Left lobe of liver (tissue), 2 donors: ENCODE data around the gene UTP25. TPM values are rescaled to one million over a fixed set of nuclear protein-coding genes. Genes with fewer than 3 reads are reported as not detected.

Source experiments
- ATAC-seq: fragments of 200-7000 bp; cut with Tn5 transposase; one replicate; pipeline ENCODE4 v1.9.1; 2020; ENCODE audit warnings: mild to moderate bottlenecking, moderate library complexity
- DNase-seq: peaks from one replicate; pipeline ENCODE4 v3.0.0-alpha.2; 2020; ENCODE audit warnings: low spot score
- total RNA-seq: library from RNA; stranded (reverse); gene quantifications from one replicate; pipeline ENCODE4 v1.2.1, GENCODE V29; 2021
- donor health status: DM: no; HTN: no; CAD: no; lungs with moderate emphysema.
- donor health status: DM: no; HTN: yes; CAD: no.

Gene UTP25
- total RNA-seq, 1 donor from 2014 or later: 3.7 TPM

DNA sequence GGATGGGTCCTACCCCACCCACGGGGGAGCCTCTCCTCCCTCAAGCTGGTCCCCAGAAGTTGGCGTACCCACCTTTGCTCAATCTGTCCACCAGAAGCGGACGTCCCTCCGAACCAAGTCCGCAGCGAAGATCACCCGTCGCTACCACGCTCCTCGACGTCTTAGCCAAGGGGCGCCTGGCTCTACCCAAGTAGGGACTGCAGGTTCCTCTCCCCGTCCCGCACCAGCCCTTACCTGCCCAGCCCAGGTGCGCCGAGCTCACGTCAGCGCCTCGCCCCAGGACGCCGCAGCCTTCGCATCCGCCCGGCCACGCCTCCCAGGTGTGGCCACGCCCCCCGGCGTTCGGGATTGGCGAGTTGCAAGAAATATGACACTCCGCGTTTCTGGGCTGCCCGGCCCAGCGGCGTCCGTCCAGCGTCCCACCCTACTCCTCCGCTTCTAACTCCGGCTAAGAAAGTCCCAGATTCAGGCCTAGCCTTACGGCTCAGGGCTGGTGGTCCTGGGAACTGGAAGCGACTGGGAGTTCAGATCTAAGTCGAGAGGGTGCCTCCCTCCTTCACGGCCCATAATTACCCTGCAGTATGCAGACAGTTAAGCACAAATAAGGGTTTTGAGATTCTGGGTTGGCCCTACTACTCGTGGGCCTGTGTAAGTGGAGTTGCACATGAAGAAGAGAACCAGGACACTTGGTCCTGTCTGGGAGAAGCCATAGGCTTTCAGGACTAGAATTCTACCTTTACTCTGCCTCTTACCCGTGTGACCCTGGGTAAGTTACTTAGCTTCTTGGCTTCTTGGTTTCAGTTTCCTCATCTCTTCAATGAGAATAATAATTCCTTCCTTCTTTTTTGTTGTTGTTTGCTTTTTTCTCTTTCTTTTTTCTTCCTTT lies 21.7 kb upstream of the UTP25 start, which contains the start of gene IRF6:
Gene IRF6 (minus strand): TSS at position 268 of the 886 bp plus-strand sequence. CDS start 4,729 bp downstream, outside the sequence.
- DNase-seq: peak; percentile 95
- ATAC-seq: peak; percentile 82

DNA sequence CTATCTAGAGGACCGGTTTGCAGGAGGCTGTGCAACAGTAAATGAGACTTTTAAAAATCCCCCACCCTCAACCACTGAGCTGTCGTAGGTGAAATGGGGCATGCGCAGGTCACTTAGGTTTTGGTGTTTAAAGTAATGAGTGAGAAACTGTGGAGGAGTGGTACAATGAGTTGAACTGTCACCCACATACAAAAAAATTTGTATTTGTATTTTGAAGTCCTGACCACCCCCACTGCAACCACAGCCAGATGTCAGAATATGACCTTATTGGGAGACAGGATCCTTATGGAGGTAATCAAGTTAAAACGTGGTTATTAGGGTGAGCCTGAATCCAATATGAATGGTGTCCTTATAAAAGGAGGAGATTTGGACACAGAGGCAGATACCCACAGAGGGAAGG lies 20.3 kb upstream of the UTP25 start:
- no peak for ATAC-seq
- no peak for DNase-seq

DNA sequence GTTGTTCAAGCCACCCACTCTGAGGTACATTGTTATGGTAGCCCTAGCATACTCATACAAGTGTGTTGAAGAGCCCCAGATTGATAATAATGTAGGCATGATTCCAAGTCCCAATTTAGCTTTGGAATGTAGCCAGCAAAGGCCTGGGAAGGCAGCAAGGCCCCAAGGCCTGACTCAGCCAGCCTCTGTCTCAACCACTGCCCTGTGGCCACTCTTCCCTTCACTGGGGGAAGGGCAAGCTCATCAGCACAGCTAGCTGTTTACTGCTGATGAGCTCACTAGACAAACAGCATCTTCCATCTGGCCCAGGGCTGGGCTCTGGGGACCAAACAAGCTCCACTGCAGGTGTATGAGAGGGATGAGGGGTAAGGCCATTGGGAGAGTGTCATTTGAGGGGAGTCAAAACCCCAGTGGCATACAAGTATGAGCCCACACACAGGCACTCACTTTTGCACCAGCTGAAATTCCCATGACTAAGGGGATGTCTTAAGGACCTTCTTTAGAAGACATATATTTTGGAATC lies 19.7 kb upstream of the UTP25 start:
- DNase-seq (no peak), ATAC-seq (no peak)

DNA sequence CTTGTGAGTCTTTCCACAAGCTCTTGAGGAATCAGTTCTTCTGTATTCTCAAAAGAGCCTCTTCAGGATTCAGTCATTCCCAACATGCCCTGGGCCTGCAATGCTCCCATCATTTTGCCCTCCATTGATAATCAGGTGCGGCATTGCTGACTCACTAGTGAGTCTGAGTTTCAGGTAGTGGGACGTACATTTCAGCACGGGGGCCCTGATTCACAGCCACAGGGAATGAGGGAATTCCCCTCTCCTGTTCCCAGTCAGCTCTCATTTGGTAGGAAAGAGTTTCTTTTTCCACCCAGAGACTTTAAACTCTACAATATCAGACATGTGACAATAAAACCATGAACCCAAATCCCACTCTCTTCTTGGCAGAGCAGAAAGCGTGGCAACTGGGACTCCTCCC lies 18.2 kb upstream of the UTP25 start:
- no peak for DNase-seq
- no peak for ATAC-seq

DNA sequence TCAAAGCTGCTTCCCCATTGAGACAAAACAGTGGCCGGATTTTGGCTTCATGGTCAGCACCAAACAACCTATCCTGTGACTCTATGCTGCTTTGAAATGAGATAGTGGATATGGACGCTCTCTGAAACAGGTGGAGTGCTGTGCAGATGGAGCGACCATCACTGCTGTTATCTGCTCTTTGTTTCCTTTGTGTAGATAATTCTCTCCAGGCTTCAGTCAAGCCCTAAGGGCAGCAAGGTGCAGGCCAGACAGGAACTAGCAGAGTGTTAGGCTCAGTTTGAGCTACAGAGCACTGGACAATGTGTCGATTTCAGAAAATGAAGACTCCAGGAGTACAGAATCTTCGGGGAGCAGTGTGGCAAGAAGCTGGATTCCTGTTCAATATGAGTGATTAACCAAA lies 17.0 kb upstream of the UTP25 start:
- DNase-seq (no peak), ATAC-seq (no peak)

DNA sequence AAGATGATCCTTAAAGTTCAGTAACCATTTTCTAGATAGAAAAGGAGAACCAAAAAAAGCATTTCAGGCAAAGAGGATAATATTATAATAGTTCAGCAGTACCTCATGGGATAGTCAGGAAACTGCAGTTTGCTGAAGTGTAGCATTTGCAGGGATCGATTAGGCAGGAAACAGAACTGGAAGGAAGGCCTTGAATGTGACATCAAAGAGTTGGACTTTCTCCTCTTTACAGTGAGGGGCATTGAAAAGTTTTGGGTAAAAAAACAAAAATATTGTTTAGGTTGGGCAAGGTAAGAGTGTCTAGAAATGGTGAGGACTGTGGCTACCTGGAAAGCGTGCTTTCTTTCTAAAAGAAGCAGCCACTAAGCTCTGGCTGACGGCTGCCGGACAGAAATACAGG lies 13.9 kb upstream of the UTP25 start:
- ATAC-seq (no peak), DNase-seq (no peak)

DNA sequence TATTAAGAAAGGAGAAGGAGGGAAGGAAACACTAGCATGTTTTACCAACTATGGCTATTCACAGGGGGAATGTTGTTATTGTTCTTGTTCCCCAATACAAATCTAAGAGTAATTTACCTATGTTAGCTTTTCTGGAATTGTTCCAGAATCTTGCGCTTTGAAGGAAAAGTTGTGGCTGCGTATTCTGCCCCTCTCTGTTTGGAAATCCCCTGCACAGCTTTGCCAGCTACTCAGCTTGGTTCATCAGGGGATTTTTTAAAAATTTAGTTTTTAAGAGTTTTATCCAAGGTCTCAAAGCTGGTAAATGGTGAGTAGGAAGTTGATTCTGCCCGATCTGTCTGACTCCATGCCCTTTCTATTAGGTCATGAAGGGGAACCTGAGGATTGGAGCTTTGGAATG lies 12.3 kb upstream of the UTP25 start:
- ATAC-seq (no peak), DNase-seq (no peak)

DNA sequence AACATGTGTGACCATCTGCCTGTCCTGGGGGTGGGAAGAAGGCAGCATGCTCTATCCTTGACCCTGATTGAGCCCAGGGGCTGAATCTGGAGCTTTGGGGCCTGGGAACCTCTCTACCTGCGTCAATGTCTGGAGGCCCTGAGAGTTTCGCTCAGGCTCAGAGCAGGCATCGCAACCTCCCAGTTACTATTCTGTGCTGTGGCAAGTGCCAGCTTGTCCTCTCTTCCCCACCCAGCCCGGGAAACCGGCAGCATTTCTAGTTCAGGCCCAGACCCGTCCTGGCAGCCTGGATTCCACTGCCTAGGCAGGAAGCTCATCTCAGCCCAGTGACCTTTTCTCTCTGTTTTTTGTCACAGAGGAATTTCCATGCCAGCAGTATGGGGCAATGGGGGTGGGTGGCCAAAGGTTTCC lies 11.8 kb upstream of the UTP25 start:
- DNase-seq: no peak
- no peak for ATAC-seq

DNA sequence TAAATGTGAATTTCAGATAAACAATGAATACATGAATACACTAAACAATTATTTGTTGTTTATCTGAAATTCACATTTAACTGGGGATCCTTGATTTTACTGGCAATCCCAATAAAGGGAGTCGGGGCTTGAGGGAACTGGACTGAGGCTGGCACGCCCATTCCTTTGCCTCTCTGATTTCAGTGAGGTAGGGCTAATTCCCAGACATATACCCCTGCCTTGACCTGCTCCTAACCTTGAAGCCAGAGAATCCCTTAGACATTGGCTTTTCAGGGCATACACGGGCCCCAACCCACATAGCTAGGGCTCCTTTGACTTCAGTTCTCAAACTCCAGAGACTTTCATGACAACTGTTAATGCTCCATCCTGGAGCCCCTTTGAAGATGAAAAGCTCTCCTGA lies 10.8 kb upstream of the UTP25 start:
- no peak for ATAC-seq
- DNase-seq: no peak

DNA sequence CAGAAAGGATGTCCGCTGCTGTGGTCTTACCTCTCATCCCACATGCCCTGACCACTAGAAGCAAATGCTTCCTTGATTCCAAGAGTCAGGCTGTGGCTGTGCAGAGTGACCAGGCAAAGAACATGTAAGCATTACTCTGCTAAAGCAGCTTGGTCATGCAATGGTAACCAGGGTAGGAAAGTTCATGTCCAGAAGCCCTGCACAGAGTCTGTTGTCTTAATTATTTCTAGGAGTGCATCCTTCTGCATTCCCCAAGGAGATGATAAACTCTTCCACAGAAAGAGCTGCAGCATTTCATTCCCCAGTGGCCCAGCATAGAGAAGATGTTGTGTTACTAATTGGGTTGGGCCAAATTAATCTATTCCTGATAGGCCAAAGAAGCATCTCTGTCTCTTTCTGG lies 10.1 kb upstream of the UTP25 start:
- DNase-seq (no peak), ATAC-seq (no peak)

DNA sequence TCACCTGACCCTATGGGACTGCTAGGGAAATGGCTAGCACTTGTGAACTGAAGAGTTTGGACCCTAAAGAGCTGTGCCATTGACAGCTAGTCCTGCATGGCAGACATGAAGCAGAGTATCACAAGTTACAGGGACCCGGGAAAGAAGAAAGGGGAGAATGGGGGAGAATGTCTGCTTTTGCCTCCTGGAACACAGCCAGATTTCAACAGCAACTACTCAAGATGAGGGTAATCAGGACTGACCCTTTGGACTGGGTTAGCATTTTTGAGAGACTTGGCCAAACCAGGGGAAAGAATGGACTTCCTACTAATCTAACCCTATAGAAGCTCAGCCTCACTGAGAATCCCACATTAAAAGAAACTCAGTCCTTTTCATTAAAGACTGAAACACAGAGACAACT lies 8.7 kb upstream of the UTP25 start:
- ATAC-seq: no peak

DNA sequence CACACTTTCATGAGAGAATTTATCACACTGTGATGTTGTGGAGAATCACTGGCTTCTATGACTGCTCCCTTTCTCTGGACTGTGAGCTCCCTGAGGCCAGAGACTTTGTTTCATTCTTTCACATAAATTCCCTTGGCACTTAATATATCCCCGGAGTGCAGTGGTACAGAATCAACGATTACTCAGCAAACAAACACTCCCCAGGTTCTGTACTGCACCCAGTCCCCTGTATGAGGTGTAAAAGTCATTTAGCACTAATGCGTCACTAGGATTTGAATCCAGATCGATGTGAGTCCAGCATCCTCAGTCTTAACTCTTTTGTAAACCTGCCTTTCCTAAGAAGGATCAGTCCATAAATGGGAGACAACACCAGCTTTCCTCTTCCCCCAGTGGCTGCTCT lies 6.8 kb upstream of the UTP25 start:
- no peak for ATAC-seq
- no peak for DNase-seq

More for the DNA sequence above, 8.7 kb upstream of the UTP25 start:
- no peak for DNase-seq

DNA sequence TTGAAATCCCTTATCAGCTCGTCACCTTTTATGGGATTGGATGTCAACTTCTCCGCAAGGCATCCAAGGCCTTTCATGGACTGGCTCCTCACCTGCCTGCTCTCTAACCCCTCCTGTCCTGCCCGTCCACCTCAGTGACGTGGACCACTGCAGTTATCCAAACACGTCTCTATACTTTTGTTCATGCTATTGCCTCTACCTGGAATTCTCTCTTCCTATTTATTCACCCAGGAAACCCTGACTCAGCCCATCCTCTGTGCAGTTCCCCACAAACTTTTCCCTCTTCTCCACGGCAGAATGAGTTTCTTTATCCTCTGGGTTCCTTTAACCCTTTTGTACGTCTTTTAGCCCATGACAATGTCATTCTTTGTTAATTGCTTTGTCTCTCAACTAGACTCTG lies 5.1 kb upstream of the UTP25 start:
- no peak for ATAC-seq

DNA sequence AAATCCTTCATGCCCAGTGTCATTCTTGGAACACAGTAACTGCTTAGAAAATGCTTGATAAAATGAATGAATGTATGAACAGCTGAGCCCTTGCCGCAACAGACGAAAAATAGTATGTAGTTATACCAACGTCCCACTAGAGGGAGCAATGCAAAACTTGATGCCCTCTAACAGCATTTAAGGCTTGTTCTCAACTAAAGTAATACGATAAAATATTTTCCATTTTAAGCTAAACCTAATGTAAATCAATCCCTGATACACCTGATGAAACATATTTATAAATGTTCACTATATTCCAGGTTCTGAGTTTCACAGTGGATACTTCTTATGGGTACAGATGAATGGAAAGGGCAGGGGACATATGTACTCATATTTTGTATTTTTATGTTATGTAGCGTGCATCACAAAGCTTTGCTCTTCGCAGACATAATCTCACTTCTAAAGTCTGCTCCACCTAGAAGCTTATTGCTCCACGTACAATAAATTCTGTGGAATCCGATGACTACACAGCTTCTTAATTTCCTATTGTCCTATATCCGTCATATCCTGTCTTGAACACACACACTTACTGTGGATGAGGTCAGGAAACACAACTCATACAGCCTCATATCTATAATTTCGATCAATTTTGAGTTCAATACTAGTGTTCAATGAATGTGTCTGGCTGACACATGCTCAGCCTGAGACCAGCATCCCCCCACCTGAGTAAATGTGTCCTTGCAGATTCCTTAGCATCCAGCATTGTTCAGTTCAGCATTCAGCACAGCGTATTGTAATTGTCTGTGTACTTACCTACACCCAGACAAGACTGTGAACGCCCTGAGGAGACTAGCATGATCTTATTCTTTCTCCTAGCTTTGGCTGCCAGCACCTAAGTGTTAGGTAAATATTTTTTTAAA lies 4.4 kb upstream of the UTP25 start:
- peak; percentile 67 for ATAC-seq
- no peak for DNase-seq

More for the DNA sequence above, 5.1 kb upstream of the UTP25 start:
- DNase-seq: no peak

DNA sequence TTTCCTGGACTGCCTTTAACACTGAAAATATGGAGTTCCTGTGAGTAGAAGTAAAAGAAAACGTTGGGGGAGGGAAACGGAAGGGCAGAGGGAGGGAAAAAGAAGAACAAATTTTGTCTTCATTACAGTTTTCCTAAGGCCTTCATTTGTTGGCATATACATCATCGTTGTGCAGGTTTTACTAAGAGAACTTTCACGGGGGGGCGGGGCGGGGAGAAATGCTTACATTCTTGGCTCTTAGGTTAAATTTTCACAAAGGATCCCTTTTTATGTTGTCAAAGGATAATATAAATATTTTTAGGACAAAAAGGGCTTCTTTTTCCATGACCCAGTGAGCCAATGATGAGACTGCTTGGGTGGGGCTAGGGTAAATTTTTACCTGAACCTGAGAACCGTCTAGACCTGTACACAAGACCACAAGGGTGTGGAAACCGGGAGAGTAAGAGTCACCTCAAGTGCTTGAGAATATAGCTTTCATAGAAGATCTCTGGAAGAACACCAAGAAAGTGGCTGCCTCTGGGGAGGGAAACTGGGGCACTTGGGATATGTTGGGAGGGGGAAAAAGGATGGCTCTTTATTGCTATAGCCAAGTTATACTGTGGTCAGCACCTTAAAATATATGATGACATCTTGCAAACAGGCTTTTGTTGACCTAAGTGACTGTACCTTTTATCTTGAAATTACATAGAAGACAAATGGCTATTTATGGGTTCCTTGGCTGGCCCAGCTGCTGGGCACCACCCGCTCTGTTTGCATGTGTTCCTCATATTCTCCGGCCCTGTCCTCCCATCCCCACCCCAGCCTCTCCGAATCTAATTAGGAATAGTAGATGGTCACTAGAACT lies 2.0 kb upstream of the UTP25 start:
- ATAC-seq (no peak), DNase-seq (no peak)

DNA sequence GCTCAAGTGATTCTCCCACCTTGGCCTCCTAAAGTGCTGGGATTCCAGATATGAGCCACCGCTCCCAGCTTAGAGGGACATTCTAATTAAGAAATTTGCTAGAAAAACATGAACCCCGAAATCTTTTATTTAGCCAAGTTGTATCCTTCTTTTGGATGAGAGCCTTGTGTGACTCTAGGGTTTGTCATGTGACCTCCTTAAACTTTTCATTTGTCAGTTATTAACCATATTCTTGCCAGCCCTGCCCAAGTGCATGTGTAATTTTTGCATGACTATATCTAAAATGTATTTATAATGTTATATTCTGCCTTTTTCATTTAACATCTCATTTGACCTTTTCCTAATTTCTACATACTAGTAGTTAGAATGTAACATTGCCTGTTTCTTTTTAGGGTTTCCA lies 1.9 kb downstream of the UTP25 start:
- ATAC-seq (no peak), DNase-seq (no peak)

DNA sequence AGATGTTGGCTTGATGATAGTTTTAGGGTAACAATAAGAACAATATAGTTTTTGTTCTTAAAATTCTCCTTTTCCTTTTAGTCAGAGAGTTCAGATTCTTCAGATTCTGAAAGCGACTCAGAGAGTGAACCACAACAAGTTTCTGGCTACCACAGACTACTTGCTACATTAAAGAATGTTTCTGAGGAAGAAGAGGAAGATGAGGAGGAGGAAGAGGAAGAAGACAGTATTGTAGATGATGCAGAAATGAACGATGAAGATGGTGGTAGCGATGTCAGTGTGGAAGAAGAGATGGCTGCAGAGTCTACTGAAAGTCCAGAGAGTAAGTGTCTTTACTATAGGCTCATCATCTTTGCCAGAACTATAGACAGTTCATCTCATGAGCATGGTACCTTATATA lies 3.0 kb downstream of the UTP25 start:
- no peak for ATAC-seq
- DNase-seq: no peak

DNA sequence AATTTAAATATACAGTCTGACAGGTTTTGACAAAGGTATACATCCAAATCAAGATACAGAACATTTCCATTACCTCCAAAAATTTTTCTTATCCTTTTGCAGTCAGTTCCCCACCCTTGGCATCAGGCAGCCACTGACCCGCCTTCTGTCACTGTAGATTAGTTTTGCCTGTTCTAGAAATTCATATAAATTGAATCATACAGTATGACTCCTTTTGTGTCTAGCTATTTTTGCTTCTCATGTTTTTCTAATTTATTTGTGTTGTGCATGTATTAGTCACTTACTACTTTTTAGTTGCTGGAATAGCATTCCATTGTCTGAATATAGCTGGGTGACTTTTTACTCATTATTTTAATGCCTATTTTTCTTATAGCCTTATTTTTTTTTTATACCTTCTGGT lies 3.8 kb downstream of the UTP25 start:
- ATAC-seq: no peak

DNA sequence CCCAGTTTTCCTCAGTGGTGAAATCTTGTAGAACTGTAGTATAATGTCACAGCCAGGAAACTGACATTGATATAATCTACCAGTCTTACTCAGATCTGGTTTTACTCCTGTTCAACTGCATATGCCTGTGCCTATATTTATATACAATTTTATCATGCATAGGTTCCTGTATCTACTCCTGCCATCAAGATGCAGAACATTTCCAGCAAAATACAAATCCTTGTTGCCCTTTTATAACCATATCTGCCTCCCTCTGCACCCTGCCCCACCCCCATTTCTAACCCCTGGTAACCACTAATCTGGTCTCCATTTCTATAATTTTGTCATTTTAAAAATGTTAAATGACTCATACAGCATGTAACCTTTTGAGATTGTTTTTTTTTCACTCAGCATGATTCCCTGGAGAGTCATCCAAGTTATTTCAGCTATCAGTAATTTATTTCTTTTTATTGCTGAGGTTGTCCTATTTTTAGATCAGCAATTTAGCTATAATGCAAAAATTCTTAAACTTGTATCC lies 8.1 kb downstream of the UTP25 start:
- DNase-seq (no peak), ATAC-seq (no peak)

More for the DNA sequence above, 3.8 kb downstream of the UTP25 start:
- DNase-seq: no peak

DNA sequence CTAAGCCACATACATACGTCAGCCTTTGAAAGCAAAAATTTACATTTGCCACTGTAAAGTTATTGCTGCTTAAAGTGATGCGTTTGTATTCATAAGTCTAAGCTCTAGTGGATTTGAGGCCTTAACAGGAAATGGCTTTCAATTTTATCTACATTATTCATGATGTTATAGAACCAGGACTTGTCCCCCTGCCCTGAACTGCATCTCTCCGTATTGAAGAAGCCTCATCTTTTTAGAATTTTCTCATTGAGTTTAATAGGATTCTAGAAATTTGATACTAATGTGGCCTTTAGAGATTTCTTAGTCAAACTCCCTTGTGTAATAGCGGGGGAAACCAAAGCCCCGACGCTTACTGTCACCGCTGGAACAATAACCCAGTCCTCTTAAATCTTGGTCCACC lies 9.9 kb downstream of the UTP25 start:
- DNase-seq (no peak), ATAC-seq (no peak)
